Keratinocyte (primary cell): ENCODE measurements around the gene SDC3. TPM values are rescaled to one million over a fixed set of nuclear protein-coding genes. Genes with fewer than 3 reads are reported as not detected.

ENCODE experiments used
- DNase-seq: peaks from one replicate; pipeline ENCODE4 v3.0.0-alpha.2; 2011; ENCODE audit warnings: low read depth, missing footprints, low spot score
- FAIRE-seq: peaks from 2 replicates; lab custom pipeline; 2011; peaks lifted over from hg19 to GRCh38; lab: Jason Lieb, UNC
- H2AFZ ChIP-seq: 2 replicates; pipeline ENCODE4 v1.6.0; 2012; ENCODE audit warnings: low read length, control low read depth, inconsistent platforms; ENCODE audit not compliant: control insufficient read depth
- H3K27ac ChIP-seq: 2 replicates; pipeline ENCODE4 v1.5.1; 2011; ENCODE audit warnings: low read length; ENCODE audit not compliant: control insufficient read depth, insufficient read depth
- H3K27me3 ChIP-seq: 3 replicates; pipeline ENCODE4 v1.6.0; 2011; ENCODE audit warnings: low read length; ENCODE audit not compliant: control insufficient read depth, insufficient read depth; ENCODE audit errors: extremely low read depth
- H3K36me3 ChIP-seq, 2 experiments: 2 replicates in 1 of 2; 3 replicates in 1 of 2; pipeline ENCODE4 v1.5.1; 2011; ENCODE audit warnings: low read length in 2 of 2, mild to moderate bottlenecking in 1 of 2; ENCODE audit not compliant: control insufficient read depth in 2 of 2, insufficient read depth in 2 of 2; ENCODE audit errors: extremely low read depth in 1 of 2
- H3K4me1 ChIP-seq: 3 replicates; pipeline ENCODE4 v1.5.1; 2011; ENCODE audit warnings: low read length; ENCODE audit not compliant: control insufficient read depth, insufficient read depth; ENCODE audit errors: extremely low read depth
- H3K4me2 ChIP-seq: 3 replicates; pipeline ENCODE4 v1.6.0; 2011; ENCODE audit warnings: low read depth, low read length; ENCODE audit not compliant: control insufficient read depth, insufficient read depth; ENCODE audit errors: extremely low read depth
- H3K4me3 ChIP-seq, 3 experiments: fragments of 200-600 bp in 1 of 3; sonication (generic) in 1 of 3; 2 replicates in 2 of 3; 3 replicates in 1 of 3; pipeline ENCODE4 v1.5.1; 2011 to 2016; ENCODE audit warnings: low read length in 3 of 3, mild to moderate bottlenecking in 3 of 3, control low read depth in 2 of 3, inconsistent platforms in 1 of 3, low read depth in 1 of 3, mixed read lengths in 1 of 3, mixed run types in 1 of 3, moderate library complexity in 1 of 3; ENCODE audit not compliant: control insufficient read depth in 2 of 3, insufficient read depth in 2 of 3; ENCODE audit errors: extremely low read depth in 1 of 3
- H3K79me2 ChIP-seq: 2 replicates; pipeline ENCODE4 v1.6.0; 2012; ENCODE audit warnings: low read length; ENCODE audit not compliant: control insufficient read depth, insufficient read depth
- H3K9ac ChIP-seq: 3 replicates; pipeline ENCODE4 v1.6.0; 2011; ENCODE audit warnings: low read length; ENCODE audit not compliant: control insufficient read depth, insufficient read depth; ENCODE audit errors: extremely low read depth
- H3K9me1 ChIP-seq: 3 replicates; pipeline ENCODE4 v1.6.0; 2011; ENCODE audit warnings: low read length; ENCODE audit not compliant: control insufficient read depth, insufficient read depth; ENCODE audit errors: extremely low read depth
- H3K9me3 ChIP-seq: 2 replicates; pipeline ENCODE4 v1.5.1; 2012; ENCODE audit warnings: low read depth, low read length; ENCODE audit not compliant: control insufficient read depth
- H4K20me1 ChIP-seq: 3 replicates; pipeline ENCODE4 v1.6.0; 2011; ENCODE audit warnings: low read length; ENCODE audit not compliant: control insufficient read depth, insufficient read depth; ENCODE audit errors: extremely low read depth
- CTCF ChIP-seq, 3 experiments: IDR thresholded peaks in 1 of 3; conservative IDR thresholded peaks in 1 of 3; optimal IDR thresholded peaks in 1 of 3; 2 replicates in 2 of 3; 3 replicates in 1 of 3; pipeline versions ENCODE3 to v1.5.1; 2011; ENCODE audit warnings: low read length in 3 of 3, mild to moderate bottlenecking in 3 of 3, moderate library complexity in 2 of 3, control low read depth in 1 of 3, inconsistent platforms in 1 of 3; ENCODE audit not compliant: insufficient read depth in 2 of 3; ENCODE audit errors: extremely low read depth in 1 of 3
- EZH2 ChIP-seq: IDR thresholded peaks from one replicate; pipeline ENCODE4 v1.6.1; 2012; ENCODE audit warnings: inconsistent platforms, mild to moderate bottlenecking, low read length, moderate library complexity
- dilution Hi-C: fragments of 300-500 bp; cut with MboI; formaldehyde crosslinking; loops from one replicate; pipeline ENCODE4 v1.7.0; 2020; ENCODE audit warnings: low sequenced_read_pairs; ENCODE audit not compliant: extremely low pct_ligation_motif_present
- polyA plus RNA-seq, 5 experiments: library from polyadenylated mRNA; depleted of rRNA in 3 of 5; stranded (reverse) in 3 of 5; stranded (forward) in 1 of 5; unstranded in 1 of 5; fragments of >200 nt; gene quantifications; 1 replicate in 1 of 5; 2 replicates in 3 of 5; 3 replicates in 1 of 5; pipeline versions ENCODE4 v1.2.1 to v1.2.3, GENCODE V29; 2011 to 2012; ENCODE audit warnings: missing spikeins in 2 of 5, low read depth in 1 of 5, low replicate concordance in 1 of 5

Gene SDC3
- polyA plus RNA-seq, 1 donor (not counting 4 experiments of a cell fraction or from before 2014, with no cell fraction given): 8.8 TPM

- Histone ChIP-seq H3K27ac (no peak overlapping the region), H3K4me1 (no peaks in the 10 kb centered on the region), H3K9me1 (no peaks in the 10 kb centered on the region), H3K9ac (no peak overlapping the region), H3K79me2 (peaks cover 20% of the 10 kb centered on the region), H3K4me3 (no peak overlapping the region), H2AFZ (no peak overlapping the region), H3K9me3 (no peaks in the 10 kb centered on the region), H3K36me3 (peaks cover 21 to 56% of the 10 kb centered on the region in 2 experiments), H3K4me2 (no peak overlapping the region), H3K27me3 (no peaks in the 10 kb centered on the region), H4K20me1 (no peaks in the 10 kb centered on the region)
- dilution Hi-C loops: no loop called here
- TF ChIP-seq EZH2 (no peak), CTCF (optimal IDR thresholded peaks at IDR 0.05 in 1 of 3, IDR thresholded peaks at IDR 0.05 in 1 of 3, conservative IDR thresholded peaks at IDR 0.05 in 1 of 3; ENCODE audit: extremely low read depth in 1 of 3, insufficient read depth in 2 of 3, low read length in 3 of 3) (no peak)
- no peak for FAIRE-seq
- no peak for DNase-seq
These were observed 39.7 kb upstream of the SDC3 start for GRCh38 chr1:30948278-30948677.

- H3K27ac ChIP-seq: no peak overlapping the region
- H3K9me3 ChIP-seq: no peaks in the 10 kb centered on the region
- H3K9me1 ChIP-seq: no peaks in the 10 kb centered on the region
- dilution Hi-C loops: no loop called here
- DNase-seq (no peak), FAIRE-seq (no peak)
- no peak overlapping the region for H2AFZ ChIP-seq
- H3K27me3 ChIP-seq: no peaks in the 10 kb centered on the region
- H3K36me3 ChIP-seq: peaks cover 22 to 59% of the 10 kb centered on the region in 2 experiments
- peaks cover 22% of the 10 kb centered on the region for H3K79me2 ChIP-seq
- TF ChIP-seq CTCF (optimal IDR thresholded peaks at IDR 0.05 in 1 of 3, IDR thresholded peaks at IDR 0.05 in 1 of 3, conservative IDR thresholded peaks at IDR 0.05 in 1 of 3; ENCODE audit: extremely low read depth in 1 of 3, insufficient read depth in 2 of 3, low read length in 3 of 3) (no peak), EZH2 (no peak)
- peaks cover 4% of the 10 kb centered on the region for H3K4me1 ChIP-seq
- no peak overlapping the region for H3K9ac ChIP-seq
- no peak overlapping the region for H3K4me2 ChIP-seq
- H4K20me1 ChIP-seq: peaks cover 5% of the 10 kb centered on the region
- no peak overlapping the region for H3K4me3 ChIP-seq
These were observed 38.7 kb upstream of the SDC3 start for GRCh38 chr1:30947212-30947611.
